Amniotic epithelial cell (primary cell): ENCODE data around the gene SLC3A2.

ENCODE experiments used
- DNase-seq: peaks from one replicate; pipeline ENCODE4 v3.0.0-alpha.2; 2010; ENCODE audit warnings: low read depth

Gene SLC3A2

DNA sequence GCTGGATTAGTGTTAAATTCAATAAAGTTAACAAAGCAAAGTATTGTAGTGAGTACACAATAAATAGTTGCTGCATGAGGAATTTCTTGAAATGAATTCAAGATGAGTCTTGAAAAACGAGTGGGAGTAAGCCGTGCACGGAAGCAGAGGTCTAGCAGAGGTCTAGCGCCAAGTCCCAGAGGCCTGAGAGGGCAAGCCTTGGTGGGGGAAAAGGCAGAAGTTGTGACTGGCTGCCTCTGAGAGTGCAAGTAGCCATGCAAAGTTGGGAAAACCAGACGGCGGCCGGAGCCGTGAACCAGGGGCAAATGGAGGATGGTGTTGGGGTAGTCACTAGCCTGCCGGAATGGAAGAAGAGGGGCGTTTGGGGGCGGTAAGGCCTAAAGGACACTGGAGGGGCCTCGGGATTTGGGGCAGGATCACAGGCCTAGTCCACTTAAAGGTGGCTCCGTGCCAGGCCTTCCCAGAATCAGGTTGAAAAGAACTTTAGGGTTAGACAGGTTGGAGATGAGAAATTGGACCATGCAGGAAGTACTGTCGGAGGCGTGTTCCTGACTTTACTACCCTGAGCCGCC is 379 bp upstream of the SLC3A2 start:
- peak; percentile 93 for DNase-seq

DNA sequence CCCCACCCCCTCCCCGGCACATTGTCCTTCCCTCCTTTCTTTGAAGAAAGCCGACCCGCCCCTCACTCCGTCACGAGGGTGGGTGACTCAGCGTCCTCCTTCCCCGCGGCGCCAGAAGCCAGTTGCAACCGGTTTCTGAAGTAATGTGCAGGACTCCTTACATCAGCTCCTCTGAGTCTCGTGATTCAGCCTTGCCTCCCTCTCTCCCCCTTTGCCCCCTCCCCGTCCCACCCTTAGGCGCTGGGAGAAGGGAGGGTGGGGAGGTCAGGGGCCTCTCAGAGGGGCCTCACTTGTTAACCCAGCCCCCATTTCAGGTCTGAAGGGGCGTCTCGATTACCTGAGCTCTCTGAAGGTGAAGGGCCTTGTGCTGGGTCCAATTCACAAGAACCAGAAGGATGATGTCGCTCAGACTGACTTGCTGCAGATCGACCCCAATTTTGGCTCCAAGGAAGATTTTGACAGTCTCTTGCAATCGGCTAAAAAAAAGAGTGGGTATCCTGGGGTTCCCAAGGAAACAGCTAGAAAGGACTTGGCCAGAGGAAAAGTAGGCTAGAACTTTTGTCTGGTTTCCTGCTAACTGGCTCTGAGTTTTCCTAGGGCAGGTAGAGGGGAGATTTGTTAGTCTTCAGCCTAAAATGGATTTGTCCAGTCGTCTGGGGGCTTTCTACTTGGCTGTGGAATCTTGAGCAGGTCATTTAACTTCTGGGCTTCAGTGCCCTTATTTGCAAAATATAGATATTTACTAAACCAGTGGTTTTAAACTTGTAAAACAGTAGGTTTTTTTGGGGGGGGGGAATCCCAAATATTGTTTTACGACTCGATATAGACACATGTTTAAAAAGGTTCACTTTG is 1.1 kb downstream of the SLC3A2 start:
- peak; percentile 97 for DNase-seq

DNA sequence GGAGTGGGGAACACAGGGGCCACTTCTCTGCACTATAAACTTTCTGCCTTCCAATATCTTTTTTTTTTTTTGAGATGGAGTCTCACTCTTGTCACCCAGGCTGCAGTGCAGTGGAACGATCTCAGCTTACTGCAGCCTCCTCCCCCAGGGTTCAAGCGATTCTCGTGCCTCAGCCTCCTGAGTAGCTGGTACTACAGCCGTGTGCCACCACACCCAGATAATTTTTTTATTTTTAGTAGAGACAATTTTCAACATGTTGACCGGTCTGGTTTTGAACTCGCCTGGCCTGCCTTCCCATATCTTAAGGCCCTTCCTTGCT is 1.7 kb downstream of the SLC3A2 start:
- no peak for DNase-seq

DNA sequence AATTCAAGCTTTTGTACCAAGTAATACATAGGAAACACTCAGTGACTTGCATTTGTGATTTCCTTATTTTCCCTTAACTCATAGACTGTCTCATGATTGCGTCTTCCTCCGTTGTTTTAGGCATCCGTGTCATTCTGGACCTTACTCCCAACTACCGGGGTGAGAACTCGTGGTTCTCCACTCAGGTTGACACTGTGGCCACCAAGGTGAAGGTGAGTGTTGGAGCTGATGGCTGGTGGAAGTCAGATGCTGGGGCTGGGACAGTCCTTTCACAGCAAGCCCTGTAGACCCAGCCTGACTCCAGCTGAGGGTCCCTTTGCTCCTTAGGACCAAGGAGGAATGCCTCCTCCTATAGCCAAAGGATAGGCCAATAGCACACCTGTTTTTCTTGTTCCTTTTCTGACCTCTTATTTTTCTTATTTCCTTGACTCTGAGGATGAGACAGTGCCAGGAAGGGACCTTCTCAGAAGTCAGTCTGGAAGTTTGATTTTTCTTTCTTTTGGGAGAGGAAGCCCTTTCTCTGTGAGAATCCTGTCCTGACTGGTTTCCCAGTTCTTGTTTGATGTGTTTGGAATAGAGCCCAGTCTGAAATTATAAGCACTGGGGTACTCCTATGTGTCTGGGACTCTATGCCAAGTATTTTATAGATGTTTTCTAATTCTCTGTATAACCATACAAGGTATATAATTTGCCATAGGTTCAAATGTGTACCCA is 2.2 kb downstream of the SLC3A2 start:
- no peak for DNase-seq

DNA sequence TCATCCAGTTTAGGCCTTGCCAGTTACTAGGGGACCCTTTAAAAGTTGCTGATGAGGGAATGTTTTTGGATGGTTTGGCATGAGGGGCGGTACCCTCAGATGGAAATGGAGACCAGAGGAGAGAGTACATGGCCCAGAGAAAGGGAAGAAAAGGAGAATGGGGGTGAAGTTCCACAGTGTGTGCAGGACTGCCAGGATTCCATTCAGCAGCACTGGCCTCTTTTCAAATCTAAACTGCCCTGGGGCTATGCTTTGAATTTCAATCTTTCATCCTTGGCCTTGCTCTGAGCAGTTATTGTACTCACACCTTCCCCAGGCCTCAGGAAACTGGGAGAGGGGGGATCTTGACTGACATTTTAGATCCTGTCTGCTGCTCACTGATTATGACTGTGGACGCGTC is 3.0 kb downstream of the SLC3A2 start:
- no peak for DNase-seq

DNA sequence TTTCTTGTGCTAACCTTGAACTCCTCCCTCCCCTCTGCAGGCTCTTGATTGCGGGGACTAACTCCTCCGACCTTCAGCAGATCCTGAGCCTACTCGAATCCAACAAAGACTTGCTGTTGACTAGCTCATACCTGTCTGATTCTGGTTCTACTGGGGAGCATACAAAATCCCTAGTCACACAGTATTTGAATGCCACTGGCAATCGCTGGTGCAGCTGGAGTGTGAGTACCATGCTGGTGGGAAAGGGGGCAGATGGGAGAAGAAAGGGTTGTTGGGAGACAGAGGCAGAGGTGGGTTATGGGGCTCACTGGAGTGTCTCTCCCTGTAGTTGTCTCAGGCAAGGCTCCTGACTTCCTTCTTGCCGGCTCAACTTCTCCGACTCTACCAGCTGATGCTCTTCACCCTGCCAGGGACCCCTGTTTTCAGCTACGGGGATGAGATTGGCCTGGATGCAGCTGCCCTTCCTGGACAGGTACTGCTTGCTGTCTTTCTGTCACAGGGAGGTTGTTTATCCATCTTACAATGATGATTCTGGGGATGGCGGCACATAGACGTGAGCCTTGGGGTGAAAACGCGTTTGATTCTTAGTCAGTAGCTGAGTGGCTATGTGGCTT is 4.5 kb downstream of the SLC3A2 start:
- DNase-seq: no peak

DNA sequence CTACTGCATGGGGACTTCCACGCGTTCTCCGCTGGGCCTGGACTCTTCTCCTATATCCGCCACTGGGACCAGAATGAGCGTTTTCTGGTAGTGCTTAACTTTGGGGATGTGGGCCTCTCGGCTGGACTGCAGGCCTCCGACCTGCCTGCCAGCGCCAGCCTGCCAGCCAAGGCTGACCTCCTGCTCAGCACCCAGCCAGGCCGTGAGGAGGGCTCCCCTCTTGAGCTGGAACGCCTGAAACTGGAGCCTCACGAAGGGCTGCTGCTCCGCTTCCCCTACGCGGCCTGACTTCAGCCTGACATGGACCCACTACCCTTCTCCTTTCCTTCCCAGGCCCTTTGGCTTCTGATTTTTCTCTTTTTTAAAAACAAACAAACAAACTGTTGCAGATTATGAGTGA is 7.7 kb downstream of the SLC3A2 start:
- no peak for DNase-seq

DNA sequence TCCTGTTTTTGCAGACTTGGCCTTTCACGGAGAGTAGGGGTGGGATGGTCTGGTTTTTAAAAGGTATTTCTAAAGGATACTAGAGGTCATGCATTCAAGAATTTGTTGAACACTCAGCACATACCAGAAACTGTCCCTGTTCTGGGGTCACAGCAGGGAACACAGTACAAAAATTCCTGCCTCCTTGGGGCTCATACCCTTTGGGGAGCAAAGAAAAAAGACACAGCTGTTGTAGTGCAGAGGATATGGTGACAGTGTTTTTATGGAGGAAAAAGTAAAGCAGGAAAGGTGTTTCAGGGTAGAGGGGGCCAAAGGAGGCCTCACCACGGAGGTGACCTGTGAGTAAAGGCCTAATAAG is 8.4 kb downstream of the SLC3A2 start:
- DNase-seq: no peak

DNA sequence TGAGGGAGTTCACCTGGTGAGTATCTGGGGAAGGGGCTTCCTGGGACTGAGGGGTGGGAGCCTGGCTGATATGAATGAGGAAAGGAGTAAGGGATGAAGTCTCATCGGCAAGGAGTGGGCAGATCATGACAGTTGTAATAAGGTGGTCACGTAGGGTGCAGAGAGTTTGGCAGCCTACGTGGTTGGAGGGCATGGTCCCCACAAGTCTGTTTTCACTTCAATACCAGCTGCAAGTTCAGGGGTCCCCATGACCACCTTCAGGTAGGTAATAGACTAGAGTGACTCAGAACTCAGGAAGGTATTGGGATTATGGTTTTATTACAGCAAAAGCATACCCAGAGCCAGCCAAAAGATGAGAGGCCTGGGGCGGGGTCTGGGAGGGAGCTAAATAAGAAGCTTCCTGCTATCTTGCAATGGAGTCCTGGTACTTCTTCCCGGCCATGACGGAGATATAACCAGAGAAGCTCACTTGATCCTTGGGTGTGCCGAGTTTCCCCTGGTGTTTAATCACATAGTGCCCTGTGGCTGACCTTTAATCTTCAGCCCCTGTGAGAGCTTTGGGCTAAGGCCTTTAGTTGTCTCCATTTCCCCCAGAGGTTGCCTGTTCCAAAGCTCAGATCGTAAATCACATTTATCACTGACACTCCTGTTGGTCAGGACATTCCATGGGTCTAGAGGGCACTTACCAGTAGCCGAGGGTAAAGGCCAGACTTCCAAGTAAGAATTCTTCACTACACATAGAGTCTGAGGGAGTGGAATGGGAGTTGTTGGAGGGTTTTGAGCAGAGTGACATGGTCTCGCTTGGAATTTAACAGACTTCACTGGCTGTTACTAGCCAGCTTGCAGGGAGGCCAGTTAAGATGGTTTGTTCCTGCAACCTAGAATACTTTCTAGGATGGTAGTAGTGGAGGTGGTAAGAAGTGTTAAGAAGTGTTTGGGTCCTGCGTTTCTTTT is 9.1 kb downstream of the SLC3A2 start:
- DNase-seq: peak; percentile 97

DNA sequence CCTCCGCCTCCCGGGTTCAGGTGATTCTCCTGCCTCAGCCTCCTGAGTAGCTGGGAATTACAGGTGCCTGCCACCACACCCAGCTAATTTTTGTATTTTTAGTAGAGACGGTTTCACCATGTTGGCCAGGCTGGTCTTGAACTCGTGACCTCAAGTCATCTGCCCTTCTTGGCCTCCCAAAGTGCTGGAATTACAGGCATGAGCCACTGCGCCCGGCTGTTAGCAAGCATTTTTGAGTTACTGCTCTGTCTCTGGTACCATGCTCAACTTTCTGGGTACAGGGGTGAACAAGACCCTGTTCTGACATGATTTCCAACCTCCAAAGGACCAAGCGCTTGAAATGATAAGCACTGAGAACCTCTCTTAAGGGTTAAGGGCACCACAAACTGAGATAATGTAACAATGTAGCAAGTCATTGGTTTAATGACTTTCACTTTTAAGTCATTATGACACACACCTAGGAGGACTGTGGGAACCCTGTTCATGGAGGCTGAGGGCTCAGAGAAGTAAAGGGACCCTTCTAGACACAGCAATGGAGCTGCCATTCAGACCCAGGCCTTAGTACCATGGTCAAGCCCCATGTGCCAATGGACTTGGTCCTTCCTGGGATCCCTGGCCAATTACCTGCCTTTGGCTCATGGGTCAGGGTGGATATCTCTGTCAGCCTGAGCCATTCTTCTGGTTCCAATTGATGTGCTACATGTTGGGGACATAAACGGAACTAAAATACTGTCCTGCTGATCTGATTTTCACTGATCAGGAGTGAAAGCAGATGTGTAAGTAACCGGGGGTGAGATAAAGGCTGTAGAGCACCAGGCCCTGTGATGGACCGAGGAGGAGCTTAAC is 11.6 kb downstream of the SLC3A2 start:
- DNase-seq: no peak

DNA sequence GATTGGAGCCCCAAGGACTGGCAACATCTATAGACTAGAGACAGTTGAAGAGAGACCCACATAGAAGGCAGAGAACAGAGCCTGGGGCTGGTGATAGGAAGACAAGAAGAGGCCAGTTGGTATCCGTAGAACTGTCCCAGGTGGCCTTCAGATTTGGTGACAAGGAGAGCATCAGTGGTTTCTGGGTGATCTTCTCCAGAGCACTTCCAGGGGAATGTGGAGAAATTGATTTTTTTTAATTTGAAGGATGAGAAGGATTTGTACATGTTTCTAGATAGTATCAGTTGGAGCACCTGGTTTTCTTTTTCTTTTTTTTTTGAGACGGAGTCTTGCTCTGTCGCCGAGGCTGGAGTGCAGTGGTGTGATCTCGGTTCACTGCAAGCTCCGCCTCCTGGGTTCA is 14.8 kb downstream of the SLC3A2 start:
- DNase-seq: no peak

DNA sequence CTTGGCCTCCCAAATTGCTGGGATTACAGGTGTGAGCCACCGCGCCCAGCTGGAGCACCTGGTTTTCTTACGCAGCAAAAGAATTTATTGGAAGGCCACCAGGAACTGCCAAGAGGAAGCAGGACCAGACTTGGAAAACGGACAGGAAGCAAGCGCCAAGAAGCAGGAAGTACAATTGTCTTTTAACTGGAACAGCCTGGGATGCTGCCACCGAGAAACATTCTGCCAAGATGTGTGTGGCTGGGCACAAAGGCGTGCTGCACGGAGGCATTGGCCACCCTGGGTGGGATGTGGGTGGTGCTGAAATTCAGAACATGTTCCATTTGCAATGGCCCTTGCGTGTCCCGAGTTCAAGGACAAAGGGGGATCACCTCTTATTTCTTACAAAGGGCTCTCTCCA is 15.4 kb downstream of the SLC3A2 start:
- no peak for DNase-seq

DNA sequence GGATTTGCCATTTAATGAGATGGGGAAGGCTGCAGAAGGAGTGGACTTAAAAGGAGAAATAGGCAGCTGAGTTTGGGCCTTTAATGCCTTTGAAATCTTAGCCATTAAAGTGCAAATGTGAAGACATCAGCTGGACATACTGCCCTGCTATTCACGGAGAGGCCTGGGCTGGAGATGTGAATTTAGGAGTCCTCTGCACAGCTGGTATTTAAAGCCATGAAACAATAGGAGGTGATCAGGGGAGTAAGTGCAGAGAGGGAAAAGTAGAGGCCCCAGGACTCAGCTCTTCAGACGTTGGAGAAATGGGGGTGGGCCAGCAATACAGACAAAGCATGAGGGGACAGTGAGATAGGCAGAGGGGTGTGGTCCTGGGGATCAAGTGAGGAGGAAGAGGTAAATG is 16.6 kb downstream of the SLC3A2 start:
- DNase-seq: no peak

DNA sequence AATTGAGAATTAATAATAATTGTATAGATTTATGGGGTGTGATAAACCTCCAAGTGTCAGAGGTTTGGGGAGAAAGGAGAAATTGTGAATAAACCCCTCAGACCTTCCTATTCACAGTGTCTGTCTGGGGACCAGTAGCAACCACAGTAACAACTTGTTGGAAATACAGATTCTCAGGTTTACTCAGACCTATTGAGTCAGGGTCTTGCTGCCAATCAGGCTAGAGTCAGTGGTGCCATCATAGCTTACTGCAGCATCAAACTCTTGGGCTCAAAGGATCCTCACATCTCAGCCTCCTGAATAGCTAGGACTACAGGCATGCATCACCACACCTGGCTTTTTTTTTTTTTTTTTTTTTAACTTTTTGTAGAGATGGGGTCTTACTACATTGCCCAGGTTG is 17.3 kb downstream of the SLC3A2 start:
- DNase-seq: no peak

DNA sequence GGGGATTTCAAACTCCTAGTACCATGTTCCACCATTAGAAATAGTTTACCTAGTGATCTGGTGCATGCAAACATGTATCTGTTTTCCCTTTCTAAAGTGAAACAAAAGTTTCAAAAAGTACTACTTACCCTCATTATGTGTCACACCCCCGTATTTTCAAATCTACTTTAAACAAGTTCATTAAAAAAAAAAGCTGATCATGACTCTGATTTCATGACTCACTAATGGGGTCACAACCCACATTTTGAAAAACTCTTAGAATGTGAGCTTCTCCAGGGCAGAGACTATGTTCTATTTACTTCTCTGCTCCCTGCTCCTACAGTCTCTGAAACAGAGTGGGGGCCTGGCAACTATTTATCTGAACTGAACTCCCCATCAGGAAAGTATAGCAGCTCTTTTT is 22.2 kb downstream of the SLC3A2 start:
- peak; percentile 35 for DNase-seq

DNA sequence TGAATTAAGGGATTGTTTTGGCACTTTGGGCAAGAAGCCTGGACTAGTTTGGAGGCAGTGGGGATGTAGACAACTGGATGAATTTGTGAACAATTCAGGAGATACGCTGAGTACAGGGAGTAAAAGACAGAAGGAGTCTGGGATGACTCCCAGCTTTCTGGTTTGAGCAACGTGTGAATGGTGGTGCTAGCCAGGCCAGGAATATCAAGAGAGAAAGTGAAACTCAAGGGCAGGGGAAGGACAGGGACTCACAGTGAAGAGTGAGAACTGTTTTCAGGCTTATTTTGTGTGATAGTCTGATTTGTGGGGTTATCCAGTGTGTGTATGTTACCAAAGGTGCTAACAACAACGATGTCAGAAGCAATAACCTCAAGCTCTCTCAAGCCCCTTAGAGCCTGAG is 24.6 kb downstream of the SLC3A2 start:
- DNase-seq: peak; percentile 31

DNA sequence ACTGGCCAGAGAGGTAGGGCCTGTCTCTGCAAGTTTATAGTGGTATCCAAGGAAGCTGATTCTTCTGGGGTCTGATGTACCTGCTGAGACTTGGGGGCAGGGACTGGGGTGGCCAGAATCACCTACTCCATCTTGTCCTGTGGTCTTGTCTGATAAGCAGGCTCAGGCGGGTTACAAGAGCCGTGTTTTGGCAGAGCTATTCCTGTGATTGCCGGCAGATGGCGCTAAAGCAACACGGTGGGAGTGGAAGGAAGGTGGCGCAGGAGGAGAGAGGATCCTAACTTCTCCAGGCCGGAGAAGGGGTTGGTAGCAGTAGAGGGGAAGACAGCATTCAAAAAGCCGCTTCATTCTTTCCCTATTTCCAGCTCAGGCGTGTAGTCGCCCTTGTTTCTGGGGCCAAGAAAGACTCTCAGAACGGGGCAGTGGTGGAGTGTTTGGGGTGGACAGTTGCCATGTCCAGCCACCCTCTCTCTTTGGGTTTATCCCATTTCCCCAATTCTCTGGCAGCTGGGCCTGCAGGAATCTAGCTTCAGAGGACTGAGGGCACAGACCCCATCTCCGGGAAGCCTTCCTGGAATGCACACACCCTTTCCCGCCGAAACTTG is 25.3 kb downstream of the SLC3A2 start:
- DNase-seq: peak; percentile 64

DNA sequence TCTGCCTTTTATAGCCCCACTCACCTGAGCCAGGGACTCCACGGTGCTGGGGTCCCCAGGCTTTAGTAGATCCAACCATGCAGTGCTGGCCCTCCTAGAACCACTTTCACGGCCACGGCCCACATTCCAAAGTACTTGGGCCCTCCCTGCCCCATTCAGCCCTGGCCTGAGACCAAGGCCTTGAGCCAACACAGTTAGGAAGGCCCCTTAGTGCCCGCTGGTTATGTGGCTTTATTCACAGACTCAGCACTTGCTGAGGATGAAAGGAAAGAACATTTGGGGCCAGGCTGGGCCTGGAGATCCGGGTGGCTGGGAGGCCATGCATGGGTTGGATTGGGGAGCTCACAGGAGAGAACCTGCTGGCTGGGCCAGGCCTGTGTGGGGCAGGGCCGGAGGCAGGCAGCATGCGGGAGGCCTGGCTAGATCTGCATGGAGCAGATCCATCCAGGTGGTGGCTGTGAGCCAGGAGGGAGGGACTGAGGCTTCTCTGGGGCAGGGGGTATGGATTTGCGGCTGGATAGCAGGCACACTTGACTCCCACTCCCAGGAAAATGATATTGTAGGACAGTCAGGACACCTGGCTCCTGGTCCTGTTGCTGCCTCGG is 27.9 kb downstream of the SLC3A2 start:
- DNase-seq: no peak

DNA sequence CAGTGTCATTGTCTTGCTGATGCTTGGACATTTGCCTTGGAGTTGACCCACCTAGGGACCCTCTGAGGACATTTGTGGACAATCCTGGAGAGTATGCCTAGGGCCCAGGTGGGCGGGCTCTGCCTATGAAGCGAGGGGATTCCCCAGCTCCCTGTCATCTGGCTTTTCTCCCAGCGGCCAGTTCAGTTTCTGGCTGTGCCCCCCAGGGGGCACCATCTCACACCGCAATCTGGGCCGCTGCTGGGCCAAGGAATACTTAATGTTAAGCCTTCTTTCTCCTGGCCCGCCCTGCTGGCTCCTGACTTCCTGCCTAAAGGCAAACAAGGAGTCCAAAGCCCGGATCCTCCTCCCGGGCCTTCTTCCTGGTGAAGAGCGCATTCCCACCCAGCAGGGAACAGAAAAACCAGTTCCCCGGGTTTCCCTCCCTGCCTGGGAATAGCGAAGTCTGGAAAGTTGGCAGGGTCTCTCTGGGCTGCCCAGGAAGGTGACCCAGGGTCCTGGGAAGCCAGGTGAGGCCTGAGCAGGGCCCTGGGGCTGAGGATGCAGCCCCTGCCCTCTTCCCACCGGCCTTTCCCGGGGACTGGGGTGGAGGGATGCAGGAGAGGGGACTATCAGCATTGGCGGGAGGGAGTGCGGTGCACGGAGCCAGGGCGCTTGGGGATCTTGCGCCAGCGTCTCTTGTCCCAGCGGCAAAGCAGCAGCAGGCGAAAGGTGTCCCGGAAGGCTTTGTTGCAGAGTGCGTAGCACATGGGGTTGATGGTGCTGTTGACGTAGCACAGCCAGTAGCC is 28.6 kb downstream of the SLC3A2 start:
- DNase-seq: peak; percentile 59
